NCI-H128 (cell line): ENCODE measurements around the gene DIP2C.

ENCODE experiments used
- DNase-seq: peaks from one replicate; lab custom pipeline; 2025; ENCODE audit not compliant: unreplicated experiment; lab: John Stamatoyannopoulos, UW

DIP2C gene

GRCh38 chr10:290026-290725 is 399.3 kb downstream of the DIP2C start:
- DNase-seq = no peak

- no peak for DNase-seq
These were observed 399.9 kb downstream of the DIP2C start for GRCh38 chr10:289581-289980.

DNA sequence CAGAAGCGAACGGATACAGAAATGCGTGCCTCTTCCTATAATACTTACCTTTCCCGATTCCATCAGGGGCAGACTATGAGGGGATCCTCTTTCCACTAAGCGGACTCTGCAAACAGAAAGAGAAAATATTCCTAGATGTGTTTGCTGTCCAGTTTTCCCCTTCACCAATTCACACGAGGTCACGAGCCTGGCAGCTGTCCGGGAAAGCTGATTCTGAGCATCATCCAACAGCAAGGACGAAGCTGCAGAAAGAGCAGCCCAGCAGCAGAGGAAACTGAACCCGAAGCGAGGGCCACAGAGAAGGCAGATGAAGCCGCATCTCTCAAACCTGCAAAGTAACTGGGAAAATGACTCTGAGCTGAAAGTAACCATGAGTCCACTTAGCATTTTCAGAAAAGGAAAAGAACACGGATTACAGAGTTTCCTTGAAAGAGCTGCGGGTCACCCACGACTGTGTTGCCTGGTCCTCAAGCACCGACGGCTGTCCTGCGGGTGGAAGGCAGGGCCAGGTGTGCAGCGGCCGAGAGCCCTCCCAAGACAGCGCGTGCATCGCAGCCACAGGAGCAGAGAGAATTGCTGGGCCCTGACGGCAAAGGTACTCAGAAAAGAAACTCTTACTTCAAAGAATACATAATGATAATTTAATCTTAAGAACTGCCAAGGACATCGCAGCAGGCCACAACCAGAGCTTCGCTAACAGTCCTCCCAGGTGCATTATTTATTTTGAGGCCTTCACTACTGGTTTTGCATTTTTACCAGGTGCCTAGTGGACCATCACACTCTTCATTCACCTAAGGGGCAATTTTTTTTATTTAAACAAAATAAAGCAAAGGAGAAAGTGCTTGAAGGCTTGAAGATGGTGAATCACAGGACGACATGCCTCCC is 400.9 kb downstream of the DIP2C start:
- DNase-seq = no peak

- DNase-seq = no peak
These were observed 401.7 kb downstream of the DIP2C start for GRCh38 chr10:287814-288213.

- DNase-seq = no peak
These were observed 402.3 kb downstream of the DIP2C start for GRCh38 chr10:287026-287709.

GRCh38 chr10:285216-285615 is 404.3 kb downstream of the DIP2C start:
- DNase-seq = no peak

- no peak for DNase-seq
These were observed 405.5 kb downstream of the DIP2C start for GRCh38 chr10:283916-284356.

GRCh38 chr10:283140-283479 is 406.4 kb downstream of the DIP2C start:
- no peak for DNase-seq

DNA sequence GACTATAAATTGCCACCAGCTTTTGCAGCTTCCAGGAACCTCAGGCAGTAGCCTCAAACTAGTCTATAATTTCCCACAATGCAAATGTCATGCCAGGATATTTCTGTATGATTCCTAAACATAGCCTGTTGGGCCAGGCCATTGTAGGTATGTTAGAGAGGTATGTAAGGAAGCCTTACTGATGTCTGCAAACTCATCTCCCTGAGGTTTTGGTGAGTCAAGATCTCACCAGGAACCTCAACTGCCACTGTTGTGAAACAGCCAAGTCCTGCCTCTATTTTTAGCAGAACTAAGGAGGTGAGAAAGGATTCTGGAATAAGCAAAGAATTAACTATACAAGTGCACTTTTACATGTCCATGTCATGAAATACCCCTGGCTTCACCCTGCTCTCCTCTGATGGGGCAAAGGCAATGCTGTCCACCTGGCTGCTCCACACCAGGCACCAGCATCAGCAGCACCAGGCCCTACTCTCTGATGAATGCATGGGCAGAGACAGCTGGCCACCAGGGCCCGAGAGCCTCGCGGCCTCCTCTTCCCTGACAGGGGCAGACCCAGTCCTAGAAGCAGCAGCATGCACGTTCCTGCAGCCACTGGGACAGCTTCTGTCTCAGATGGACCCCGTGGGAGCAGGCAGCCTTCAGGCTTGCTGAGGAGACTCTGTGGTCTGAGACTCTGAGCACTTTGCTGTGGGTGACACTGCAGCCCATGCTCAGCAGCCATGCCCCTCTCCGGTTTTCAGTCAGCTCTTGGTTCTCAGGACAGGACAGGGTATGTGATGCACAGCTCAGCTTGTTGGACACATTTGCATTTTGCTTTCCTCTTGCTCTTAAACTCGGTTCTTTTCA is 407.0 kb downstream of the DIP2C start:
- no peak for DNase-seq

DNA sequence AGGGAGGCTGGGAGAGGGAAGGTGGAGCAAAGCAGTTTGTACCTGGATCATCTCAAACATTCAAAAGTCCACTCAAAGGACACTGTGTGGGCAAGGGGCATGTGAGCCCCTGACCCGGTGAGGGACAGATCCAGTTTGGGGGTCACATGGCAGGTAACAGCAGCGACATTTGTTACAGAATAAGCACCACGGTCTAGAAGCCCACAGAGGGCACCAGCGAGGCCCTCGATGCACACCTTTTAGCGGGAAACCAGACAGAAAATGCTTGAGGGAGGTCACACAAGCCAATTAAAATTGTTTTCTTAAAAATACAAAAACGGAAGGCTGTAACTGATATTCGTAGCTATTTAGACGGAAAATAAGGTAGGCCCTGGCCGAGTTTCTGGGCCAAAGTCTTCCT is 409.8 kb downstream of the DIP2C start:
- no peak for DNase-seq

GRCh38 chr10:279232-279631 is 410.2 kb downstream of the DIP2C start:
- no peak for DNase-seq

DNA sequence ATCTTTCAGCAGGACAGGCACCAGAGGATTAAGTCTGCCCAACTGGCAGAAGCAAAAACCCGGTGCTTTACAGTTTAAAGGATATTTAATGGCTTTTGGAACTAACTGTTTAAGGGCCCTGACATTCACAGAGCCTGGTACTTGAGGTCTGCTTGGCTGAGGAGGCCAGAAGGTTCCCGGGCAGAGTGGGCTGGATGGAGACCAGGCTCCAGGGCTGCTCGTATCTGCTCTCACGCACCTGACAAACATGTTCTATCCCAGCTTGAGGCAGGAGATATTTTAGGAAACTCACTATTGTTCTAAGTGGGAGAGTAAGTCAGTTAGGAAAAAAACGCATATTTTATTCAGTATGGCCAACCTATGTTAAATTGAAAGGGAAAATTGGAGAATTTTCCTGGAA is 410.8 kb downstream of the DIP2C start:
- no peak for DNase-seq

- no peak for DNase-seq
These were observed 411.5 kb downstream of the DIP2C start for GRCh38 chr10:277963-278362.

DNA sequence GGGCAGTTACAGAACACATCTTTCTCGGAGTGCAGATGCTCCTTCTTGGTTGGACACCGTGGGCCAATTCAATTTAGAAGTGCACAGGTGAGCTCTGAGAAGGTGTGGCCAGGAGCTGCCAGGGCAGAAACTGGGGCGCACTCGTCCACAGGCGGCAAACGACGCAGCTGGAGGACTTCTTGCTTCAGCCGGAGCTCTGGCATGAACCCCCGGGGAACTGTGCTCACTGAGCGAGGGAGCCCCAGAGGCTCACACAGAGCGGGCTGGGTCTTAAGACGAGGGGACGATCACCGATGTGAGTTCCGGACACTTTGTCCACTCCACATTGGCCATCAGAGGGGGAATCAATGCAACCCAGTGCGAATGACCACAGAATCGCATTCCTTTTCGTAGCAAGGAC is 413.8 kb downstream of the DIP2C start:
- no peak for DNase-seq

DNA sequence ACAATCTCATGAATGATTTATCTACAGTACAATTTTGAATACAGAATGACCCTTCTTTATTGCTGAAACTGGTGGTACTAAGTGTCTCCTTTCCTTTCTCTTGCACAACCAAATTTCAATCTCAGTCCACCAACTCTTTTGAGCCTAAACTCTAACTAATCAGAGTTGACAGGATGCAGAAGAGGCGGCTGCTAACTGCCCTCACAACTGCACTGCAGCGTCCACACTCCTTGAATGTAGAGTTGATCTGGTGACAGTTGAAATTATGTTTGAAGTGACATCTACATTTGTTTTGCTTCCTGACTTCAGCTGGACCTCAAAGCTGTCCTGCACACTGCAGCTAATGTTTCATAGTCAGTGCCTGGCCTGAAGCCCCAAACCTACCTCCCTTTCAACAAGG is 414.6 kb downstream of the DIP2C start:
- DNase-seq = no peak

DNA sequence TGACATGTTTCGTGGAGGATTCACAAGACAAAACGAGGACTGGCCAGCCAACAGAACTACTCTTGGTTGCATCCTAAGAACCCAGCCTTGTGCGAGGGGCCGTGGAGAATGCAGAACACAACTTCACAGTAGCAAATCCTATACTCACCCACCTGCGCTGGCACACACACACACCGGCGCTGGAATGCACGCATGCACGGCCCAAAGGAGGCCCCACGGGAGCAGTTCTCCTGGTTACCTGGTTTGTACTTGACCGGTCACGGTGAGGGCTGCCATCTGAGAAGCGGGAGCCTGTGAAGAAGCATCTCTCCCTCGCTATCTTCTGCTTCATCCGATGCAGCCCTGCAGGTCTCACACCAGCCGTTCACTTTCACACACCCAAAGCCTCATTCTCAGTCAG is 416.4 kb downstream of the DIP2C start:
- no peak for DNase-seq

DNA sequence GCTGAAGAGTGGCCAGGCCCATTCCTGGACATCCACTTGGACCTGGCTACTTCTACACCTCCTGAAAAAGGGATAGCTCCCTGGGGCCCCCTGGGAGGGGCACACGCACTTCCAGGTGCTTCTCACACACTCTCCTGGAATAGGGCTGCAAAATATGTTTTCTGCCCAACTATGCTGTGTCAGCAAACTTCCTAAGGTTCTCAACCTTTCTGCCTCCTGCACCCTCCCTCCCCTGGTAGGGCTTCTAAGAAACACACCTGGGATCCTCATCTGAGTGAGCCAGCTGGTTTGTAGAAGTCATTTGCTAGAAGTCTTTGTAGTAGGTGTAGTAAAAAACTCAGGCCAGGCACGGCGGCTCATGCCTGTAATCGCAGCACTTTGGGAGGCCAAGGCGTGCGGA is 417.7 kb downstream of the DIP2C start:
- no peak for DNase-seq

DNA sequence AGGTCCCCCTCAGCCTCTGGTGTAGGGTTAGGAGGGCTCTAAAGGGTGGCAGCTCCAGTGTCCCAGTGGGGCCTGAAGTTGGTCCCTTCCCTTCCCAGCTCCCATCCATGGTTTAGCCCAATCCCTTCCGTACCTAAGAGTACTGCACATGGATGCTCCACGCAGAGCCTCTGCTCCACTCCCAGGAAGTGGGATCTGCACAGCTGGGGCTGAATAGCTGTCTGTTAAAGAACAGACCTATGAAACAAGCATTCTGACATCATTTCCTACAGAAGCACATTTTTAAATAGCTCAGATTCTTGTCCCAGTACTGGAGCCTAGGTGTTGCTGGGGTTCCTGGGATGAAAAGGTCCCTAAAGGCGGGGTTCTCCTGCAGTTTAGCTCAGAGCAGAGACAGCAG is 418.3 kb downstream of the DIP2C start:
- DNase-seq = no peak

DNA sequence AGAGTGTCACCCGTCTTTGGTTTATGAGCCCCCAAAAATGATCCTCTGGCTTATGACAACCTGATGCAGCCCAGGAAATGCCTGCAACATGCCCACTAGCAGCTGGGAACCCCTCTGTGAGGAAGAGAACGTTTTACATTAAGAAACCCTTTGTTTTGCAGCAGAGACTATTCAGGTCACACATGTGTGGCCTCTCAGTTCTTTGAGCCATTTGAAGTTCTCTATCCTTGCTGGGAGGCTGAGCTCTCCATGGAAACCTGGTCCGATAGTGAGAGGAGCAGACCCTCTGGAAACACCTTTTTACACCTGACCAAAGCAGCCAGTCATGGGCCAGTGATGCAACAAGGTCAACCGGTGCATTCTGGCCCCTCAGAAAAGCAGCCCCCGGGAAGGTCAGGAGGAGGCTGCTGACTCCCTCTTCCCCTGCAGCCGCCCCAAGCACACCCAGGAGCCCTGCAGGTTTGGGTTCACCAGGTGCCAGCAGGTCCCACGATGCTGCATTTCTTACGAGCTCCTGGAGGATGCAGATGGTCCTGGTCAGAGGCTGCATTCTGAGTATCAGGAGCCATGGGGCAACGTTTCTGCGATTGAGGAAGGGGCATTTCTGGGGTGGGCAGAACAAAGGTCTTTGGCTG is 419.9 kb downstream of the DIP2C start:
- no peak for DNase-seq

- no peak for DNase-seq
These were observed 421.8 kb downstream of the DIP2C start for GRCh38 chr10:267705-268104.
